BJ (cell line): ENCODE results near the gene SCYL1. TPM values are rescaled to one million over a fixed set of nuclear protein-coding genes. Genes with fewer than 3 reads are reported as not detected.

Experiments
- CTCF ChIA-PET: fragments of 350-600 bp; formaldehyde crosslinking; extraction: SDS; loops from one replicate; lab custom pipeline; 2021; ENCODE audit warnings: antibody characterized with exemption, inconsistent platforms; lab: Yijun Ruan, JAX
- POLR2A ChIA-PET: fragments of 300-600 bp; sonication (Branson Sonifier 250); formaldehyde crosslinking; extraction: SDS; loops from one replicate; lab custom pipeline; 2021; ENCODE audit warnings: antibody characterized with exemption; lab: Charles Lee
- DNase-seq: peaks from one replicate; pipeline ENCODE4 v3.0.0-alpha.2; 2011; ENCODE audit warnings: low read depth
- H3K27me3 ChIP-seq: 2 replicates; pipeline ENCODE4 v1.6.0; 2011; ENCODE audit warnings: low read length; ENCODE audit not compliant: control insufficient read depth, insufficient read depth
- H3K36me3 ChIP-seq: 2 replicates; pipeline ENCODE4 v1.5.1; 2011; ENCODE audit warnings: low read length; ENCODE audit not compliant: control insufficient read depth, insufficient read depth
- H3K4me3 ChIP-seq: 2 replicates; pipeline ENCODE4 v1.5.1; 2011; ENCODE audit warnings: low read depth, mild to moderate bottlenecking, control low read depth, low read length
- polyA plus RNA-seq: library from polyadenylated mRNA; depleted of rRNA; stranded (reverse); fragments of >200 nt; gene quantifications from 2 replicates; pipeline ENCODE4 v1.2.3, GENCODE V29; 2011
- TF ChIP-seq, protein P1 (sequence below): IDR thresholded peaks from 2 replicates; pipeline ENCODE4 v1.5.1; 2011; ENCODE audit warnings: low read depth, mild to moderate bottlenecking, control low read depth, inconsistent platforms, low read length, moderate library complexity; ENCODE audit not compliant: insufficient read depth

The SCYL1 gene
- polyA plus RNA-seq, 1 experiment = 134 TPM

DNA sequence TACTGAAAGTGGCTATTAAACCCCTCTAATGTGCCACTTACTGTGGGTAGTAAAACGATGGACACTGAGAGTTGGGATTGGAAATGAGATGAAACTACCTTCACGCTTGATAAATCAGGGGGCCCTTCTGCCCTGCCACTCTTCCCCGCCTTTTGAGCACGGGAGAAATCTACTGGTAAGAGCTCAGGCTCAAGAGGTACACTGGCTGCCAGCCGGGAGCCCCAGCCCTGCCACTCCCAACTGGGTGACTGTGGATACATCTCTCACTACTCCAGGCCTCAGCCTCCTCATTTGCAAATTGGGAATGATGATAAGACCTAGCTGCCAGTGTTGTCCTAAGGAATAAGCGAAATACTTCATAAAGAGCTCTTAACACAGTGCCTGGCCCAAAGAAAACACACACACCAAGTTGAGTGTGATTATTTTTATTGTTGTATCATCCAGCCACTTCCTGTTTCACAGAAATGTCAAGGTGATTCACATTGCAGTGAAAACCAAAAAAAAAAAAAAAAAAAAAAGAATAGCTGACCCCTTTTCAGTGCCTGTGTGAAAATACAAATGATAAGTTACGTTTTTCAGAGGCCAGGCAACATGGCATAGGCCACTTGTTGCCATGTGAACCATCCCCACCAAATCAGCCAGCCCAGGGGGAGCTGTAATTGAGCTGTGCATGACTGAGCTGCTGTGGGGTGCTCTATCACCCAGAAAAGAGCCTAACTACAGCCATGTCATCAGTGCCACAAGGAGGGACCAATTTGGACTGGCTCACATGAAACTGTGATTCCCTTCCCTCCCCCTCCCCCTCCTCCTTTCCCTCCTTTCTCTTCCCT, 41.0 kb downstream of the SCYL1 start:
- POLR2A ChIA-PET = interaction anchor here (0.6 kb wide), 1 partner anchor 88 kb away, joined by 7 read pairs; no protein-coding TSS in a partner anchor
- Histone ChIP-seq H3K27me3 (no peaks in the 10 kb centered on the region), H3K4me3 (no peak overlapping the region), H3K36me3 (no peaks in the 10 kb centered on the region; the same call in 1 of the 2 replicates)
- CTCF ChIA-PET = interaction anchor here (0.7 to 3.4 kb wide), 3 partner anchors 24 to 28 kb away, joined by 3 to 22 read pairs (median 4); no protein-coding TSS in a partner anchor
- DNase-seq = no peak
- TF ChIP-seq, protein P1, sequence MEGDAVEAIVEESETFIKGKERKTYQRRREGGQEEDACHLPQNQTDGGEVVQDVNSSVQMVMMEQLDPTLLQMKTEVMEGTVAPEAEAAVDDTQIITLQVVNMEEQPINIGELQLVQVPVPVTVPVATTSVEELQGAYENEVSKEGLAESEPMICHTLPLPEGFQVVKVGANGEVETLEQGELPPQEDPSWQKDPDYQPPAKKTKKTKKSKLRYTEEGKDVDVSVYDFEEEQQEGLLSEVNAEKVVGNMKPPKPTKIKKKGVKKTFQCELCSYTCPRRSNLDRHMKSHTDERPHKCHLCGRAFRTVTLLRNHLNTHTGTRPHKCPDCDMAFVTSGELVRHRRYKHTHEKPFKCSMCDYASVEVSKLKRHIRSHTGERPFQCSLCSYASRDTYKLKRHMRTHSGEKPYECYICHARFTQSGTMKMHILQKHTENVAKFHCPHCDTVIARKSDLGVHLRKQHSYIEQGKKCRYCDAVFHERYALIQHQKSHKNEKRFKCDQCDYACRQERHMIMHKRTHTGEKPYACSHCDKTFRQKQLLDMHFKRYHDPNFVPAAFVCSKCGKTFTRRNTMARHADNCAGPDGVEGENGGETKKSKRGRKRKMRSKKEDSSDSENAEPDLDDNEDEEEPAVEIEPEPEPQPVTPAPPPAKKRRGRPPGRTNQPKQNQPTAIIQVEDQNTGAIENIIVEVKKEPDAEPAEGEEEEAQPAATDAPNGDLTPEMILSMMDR = no peak

DNA sequence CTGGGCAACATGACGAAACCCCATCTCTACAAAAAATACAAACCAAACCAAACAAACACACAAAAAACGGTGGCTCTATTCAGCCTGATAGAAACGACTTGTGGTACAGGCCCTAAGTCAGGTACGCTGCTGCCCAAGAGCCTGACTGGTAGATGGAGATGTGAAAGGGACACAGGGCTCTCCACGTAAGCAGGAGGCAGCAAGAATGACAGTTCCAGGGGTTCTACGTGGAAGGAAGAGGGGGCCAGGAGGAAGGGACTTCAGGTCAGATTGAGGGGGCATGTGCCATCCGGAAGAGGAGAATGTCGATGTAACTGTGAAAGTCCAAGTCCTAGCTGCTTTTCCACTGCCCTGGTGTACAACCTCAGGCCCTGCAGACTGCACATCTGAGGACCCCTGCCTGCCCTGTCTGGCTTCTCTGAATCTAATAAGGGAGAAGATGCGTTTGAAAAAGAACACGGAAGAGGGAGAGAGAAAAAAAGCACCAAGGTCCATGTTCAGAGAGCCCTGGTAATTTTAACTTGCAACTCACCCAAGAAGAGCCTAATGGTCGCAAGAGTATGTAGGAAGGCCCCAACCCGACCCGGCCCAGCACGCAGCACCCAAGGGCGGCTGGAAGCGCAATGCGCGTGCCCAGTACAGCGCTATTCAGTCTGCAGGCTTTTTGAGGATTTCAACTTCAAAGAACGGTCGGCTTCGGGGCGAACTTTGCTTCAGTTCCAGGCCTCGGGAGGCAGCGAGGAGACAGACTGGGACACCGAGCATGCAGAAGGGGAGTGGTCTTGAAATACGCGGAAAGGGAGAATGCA, 44.5 kb downstream of the SCYL1 start:
- TF ChIP-seq, protein P1 = no peak
- no peak for DNase-seq
- Histone ChIP-seq H3K36me3 (peaks cover 5% of the 10 kb centered on the region), H3K27me3 (no peaks in the 10 kb centered on the region), H3K4me3 (peak overlapping the region; percentile 93)
- ChIA-PET POLR2A (no interaction called here), CTCF (interaction anchor here (1.0 to 5.6 kb wide), 4 partner anchors 17 to 45 kb away, joined by 4 to 83 read pairs (median 40); partner anchors contain the start of gene SCYL1)

DNA sequence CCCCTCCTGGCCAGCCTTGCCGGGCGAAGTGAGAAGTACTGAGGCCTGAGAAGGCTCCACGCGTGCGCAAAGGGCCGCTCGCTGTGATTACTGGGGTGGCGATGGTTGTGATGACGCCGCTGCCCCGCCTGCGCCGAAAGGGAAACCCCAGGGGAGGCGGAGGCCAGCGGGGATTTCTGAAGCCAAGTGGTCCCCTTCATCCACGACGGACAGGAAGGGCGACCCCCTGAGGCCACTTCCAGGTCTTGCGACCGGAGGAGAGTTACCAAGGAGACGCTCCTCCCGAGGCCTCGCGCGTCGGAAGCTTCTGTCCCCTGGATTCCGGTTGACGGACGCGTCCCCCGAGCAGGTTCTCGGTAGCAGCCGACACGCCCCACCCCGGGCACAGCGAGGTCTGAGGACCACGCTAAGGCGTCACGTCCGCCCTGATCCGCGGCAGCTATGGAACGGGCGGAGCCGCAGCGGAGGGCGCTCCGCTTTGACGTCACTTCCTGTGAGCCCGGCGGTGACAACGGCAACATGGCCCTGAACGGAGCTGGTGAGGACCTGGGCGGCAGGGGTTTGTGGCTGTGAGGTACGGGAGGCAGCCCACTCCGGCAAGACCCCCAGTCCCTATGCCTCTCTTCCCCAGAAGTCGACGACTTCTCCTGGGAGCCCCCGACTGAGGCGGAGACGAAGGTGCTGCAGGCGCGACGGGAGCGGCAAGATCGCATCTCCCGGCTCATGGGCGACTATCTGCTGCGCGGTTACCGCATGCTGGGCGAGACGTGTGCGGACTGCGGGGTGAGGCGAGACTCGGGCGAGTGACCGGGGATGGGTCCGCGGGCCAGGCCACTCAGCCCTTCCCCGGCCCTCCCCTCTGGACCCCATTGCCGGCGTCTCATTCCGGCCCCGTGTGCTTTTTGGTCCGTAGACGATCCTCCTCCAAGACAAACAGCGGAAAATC, 45.4 kb downstream of the SCYL1 start, which contains the start of gene ZNRD2:
TSS of gene ZNRD2 (plus strand) at position 505 of the 946 bp plus-strand sequence. CDS start at position 520, 15 bp downstream.
- DNase-seq = peak; percentile 89
- POLR2A ChIA-PET = no interaction called here

DNA sequence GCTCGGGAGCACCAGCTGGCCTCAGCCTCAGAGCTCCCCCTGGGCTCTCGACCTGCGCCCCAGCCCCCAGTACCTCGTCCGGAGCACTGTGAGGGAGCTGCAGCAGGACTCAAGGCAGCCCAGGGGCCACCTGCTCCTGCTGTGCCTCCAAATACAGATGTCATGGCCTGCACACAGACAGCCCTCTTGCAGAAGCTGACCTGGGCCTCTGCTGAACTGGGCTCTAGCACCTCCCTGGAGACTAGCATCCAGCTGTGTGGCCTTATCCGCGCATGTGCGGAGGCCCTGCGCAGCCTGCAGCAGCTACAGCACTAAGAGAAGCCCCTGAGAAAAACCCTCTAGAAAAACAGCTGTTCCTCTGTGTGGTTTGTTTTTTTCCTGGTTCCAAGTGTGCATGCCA, 46.5 kb downstream of the SCYL1 start:
- POLR2A ChIA-PET = interaction anchor here (0.6 kb wide), 2 partner anchors 70 to 248 kb away, joined by 3 to 6 read pairs; no protein-coding TSS in a partner anchor
- TF ChIP-seq, protein P1 = no peak
- H3K4me3 ChIP-seq = peak overlapping the region; percentile 93; the same call in 1 of the 2 replicates

More for the DNA sequence above, 45.4 kb downstream of the SCYL1 start, which contains the start of gene ZNRD2:
- H3K27me3 ChIP-seq = no peaks in the 10 kb centered on the region
- TF ChIP-seq, protein P1 = peak; percentile 57
- peak within 1 kb of the TSS; percentile 93 for H3K4me3 ChIP-seq
- CTCF ChIA-PET = interaction anchor here (0.8 to 5.6 kb wide), 6 partner anchors 10 to 45 kb away, joined by 3 to 83 read pairs (median 13); partner anchors contain the start of gene SCYL1
- H3K36me3 ChIP-seq = peaks cover 5% of the 10 kb centered on the region

More for the DNA sequence above, 46.5 kb downstream of the SCYL1 start:
- Histone ChIP-seq H3K36me3 (peaks cover 5% of the 10 kb centered on the region), H3K27me3 (no peaks in the 10 kb centered on the region)
- CTCF ChIA-PET = interaction anchor here (1.3 to 5.6 kb wide), 4 partner anchors 12 to 44 kb away, joined by 3 to 83 read pairs (median 47); partner anchors contain the start of gene PCNX3
- DNase-seq = no peak
